Nephron (organoid): ENCODE measurements around the gene CUX1.
A peak's percentile ranks its signal among the peaks of the same experiment; 100 is the strongest.
"Not testable (repeated sequence)": the region's sequence is repeated elsewhere in the genome, so short reads cannot be mapped to it uniquely, and the experiment has no call there.

Source experiments
- H3K27ac Mint-ChIP-seq, 3 experiments: 2 replicates each; pipeline ENCODE4 v1.8.0; 2020; ENCODE audit warnings: mixed read lengths in 3 of 3, mild to moderate bottlenecking in 2 of 3, moderate library complexity in 1 of 3
- H3K27me3 Mint-ChIP-seq: 2 replicates; pipeline ENCODE4 v1.8.0; 2021; ENCODE audit warnings: low read depth, mild to moderate bottlenecking, moderate library complexity, mixed read lengths
- H3K36me3 Mint-ChIP-seq: 2 replicates; pipeline ENCODE4 v1.8.0; 2020; ENCODE audit warnings: low read depth, mixed read lengths
- H3K4me1 Mint-ChIP-seq: 2 replicates; pipeline ENCODE4 v1.8.0; 2020; ENCODE audit warnings: mixed read lengths
- H3K4me3 Mint-ChIP-seq, 3 experiments: 2 replicates each; pipeline ENCODE4 v1.8.0; 2020; ENCODE audit warnings: mild to moderate bottlenecking in 3 of 3, mixed read lengths in 3 of 3, moderate library complexity in 2 of 3
- H3K9me3 Mint-ChIP-seq: 2 replicates; pipeline ENCODE4 v1.8.0; 2020; ENCODE audit warnings: mixed read lengths
- CTCF ChIP-seq, 3 experiments: fragments of 200-600 bp; sonication (generic); IDR thresholded peaks; one replicate each; pipeline ENCODE4 v1.5.0; 2021; ENCODE audit warnings: antibody characterized with exemption in 3 of 3; ENCODE audit not compliant: unreplicated experiment in 3 of 3

The CUX1 gene

GRCh38 chr7:101864039-101864438 is 46.6 kb downstream of the CUX1 start:
- Mint-ChIP-seq H3K27ac (peak overlapping the region in 1 of 3 experiments; percentile 60), H3K4me3 (no peak overlapping the region), H3K27me3 (no peaks in the 10 kb centered on the region), H3K9me3 (no peaks in the 10 kb centered on the region), H3K4me1 (peaks cover 65% of the 10 kb centered on the region), H3K36me3 (peaks cover 8% of the 10 kb centered on the region)
- no peak for TF ChIP-seq CTCF (IDR thresholded peaks at IDR 0.05; ENCODE audit: unreplicated experiment in 3 of 3)

- H3K9me3 Mint-ChIP-seq: no peaks in the 10 kb centered on the region
- peak overlapping the region in 1 of 3 experiments; percentile 12 for H3K4me3 Mint-ChIP-seq
- peaks cover 64% of the 10 kb centered on the region for H3K4me1 Mint-ChIP-seq
- H3K36me3 Mint-ChIP-seq: peaks cover 8% of the 10 kb centered on the region
- no peak for TF ChIP-seq CTCF (IDR thresholded peaks at IDR 0.05; ENCODE audit: unreplicated experiment in 3 of 3)
- peak overlapping the region; percentile 28 to 63 (median 33) for H3K27ac Mint-ChIP-seq
- H3K27me3 Mint-ChIP-seq: no peaks in the 10 kb centered on the region
Observed at GRCh38 chr7:101865031-101865430, 47.6 kb downstream of the CUX1 start.

- Mint-ChIP-seq H3K27me3 (no peaks in the 10 kb centered on the region), H3K4me3 (peak overlapping the region in 1 of 3 experiments; percentile 12), H3K9me3 (no peaks in the 10 kb centered on the region), H3K36me3 (peaks cover 8% of the 10 kb centered on the region), H3K27ac (peak overlapping the region; percentile 28 to 63 (median 33)), H3K4me1 (peaks cover 64% of the 10 kb centered on the region)
- no peak for TF ChIP-seq CTCF (IDR thresholded peaks at IDR 0.05; ENCODE audit: unreplicated experiment in 3 of 3)
Observed at GRCh38 chr7:101865455-101865854, 48.0 kb downstream of the CUX1 start.

- peaks cover 64% of the 10 kb centered on the region for H3K4me1 Mint-ChIP-seq
- H3K9me3 Mint-ChIP-seq: no peaks in the 10 kb centered on the region
- peaks cover 8% of the 10 kb centered on the region for H3K36me3 Mint-ChIP-seq
- no peak overlapping the region for H3K4me3 Mint-ChIP-seq
- no peaks in the 10 kb centered on the region for H3K27me3 Mint-ChIP-seq
- no peak for TF ChIP-seq CTCF (IDR thresholded peaks at IDR 0.05; ENCODE audit: unreplicated experiment in 3 of 3)
- H3K27ac Mint-ChIP-seq: no peak overlapping the region
Observed at GRCh38 chr7:101866328-101866727, 48.9 kb downstream of the CUX1 start.

- H3K4me3 Mint-ChIP-seq: no peak overlapping the region
- H3K27me3 Mint-ChIP-seq: no peaks in the 10 kb centered on the region
- H3K27ac Mint-ChIP-seq: peak overlapping the region in 1 of 3 experiments; percentile 53
- no peak for TF ChIP-seq CTCF (IDR thresholded peaks at IDR 0.05; ENCODE audit: unreplicated experiment in 3 of 3)
- peaks cover 62% of the 10 kb centered on the region for H3K4me1 Mint-ChIP-seq
- H3K9me3 Mint-ChIP-seq: no peaks in the 10 kb centered on the region
- H3K36me3 Mint-ChIP-seq: peaks cover 8% of the 10 kb centered on the region
Observed at GRCh38 chr7:101867265-101867664, 49.8 kb downstream of the CUX1 start.

GRCh38 chr7:101867681-101868080 is 50.3 kb downstream of the CUX1 start:
- peaks cover 57% of the 10 kb centered on the region for H3K4me1 Mint-ChIP-seq
- H3K36me3 Mint-ChIP-seq, H3K27ac Mint-ChIP-seq, H3K9me3 Mint-ChIP-seq, H3K4me3 Mint-ChIP-seq, H3K27me3 Mint-ChIP-seq: not testable (repeated sequence)
